ENCODE measurements around the gene RBMS3.

RBMS3 gene

DNA sequence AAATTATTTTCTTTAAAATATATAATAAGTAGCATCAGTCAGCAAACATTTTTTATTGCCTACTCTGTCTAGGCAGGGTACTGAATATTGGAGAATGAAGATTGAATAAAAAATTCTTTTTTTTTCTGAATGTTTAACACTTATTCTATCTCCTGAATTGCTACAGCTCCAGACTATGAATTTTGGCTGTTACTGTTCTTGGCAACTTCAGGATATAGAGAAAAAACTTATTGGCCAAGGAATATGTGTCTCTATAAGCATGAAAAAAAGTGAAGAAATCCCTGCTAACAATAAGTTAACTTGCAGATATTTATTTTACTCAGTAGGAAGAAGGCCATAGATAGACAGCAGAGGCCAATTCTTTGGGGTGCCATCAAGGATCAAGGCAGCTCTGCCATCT, 309.6 kb downstream of the RBMS3 start:
- no peak for DNase-seq

DNA sequence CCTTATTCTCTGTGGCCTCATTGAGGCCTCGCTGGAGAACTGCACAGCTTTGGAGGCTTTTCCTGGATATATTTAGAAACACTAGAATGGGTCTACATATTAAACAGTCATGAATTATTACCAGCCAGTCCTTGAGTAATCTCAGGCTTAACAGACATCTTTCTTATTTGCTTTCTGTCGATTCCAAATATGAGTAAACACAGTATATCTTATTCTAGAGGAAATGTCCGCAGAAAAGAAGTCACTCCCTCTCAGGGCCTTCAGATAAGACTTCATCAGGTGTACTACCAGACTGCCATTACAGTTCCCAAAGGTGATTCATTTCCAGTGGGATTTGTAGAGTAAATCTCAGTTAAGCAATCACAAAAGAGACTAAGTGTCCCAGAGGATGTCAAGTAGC, 310.7 kb downstream of the RBMS3 start:
- DNase-seq, result no peak

DNA sequence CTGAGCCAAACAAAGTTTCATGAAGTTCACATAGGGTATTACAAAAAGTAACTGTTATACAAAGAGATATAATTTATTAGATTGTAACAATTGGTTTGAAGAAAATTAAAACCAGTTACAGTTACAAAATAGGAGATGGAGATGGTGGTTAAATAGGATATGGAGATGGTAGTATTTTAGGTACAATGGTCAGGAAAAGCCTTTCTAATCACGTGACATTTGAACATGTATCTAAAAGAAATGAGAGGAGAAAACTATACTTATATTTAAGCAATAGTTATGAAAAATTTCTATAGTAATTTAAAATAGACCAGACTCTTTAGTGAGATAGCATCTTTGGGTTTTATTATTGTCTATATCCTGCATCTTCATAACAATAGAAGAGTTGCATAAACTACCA, 312.9 kb downstream of the RBMS3 start:
- no peak for DNase-seq

DNA sequence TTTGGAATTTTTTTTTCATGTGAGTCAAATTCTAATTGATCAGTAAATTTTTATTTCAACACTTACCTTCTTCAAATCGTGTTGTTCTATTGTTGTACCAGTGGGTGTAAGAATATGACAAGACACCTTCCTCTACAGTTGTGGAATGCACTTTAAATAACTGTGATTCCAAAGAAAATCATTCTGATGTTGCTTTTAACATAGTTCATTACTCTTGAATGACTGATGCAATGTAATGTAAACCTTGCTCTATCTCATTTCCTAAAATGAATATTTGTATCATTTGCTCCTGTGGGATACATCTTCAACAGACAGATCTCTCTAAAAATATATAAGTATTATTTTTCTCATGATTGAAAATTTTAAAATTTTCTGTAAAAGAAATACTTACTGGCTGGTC, 313.4 kb downstream of the RBMS3 start:
- DNase-seq, result no peak

DNA sequence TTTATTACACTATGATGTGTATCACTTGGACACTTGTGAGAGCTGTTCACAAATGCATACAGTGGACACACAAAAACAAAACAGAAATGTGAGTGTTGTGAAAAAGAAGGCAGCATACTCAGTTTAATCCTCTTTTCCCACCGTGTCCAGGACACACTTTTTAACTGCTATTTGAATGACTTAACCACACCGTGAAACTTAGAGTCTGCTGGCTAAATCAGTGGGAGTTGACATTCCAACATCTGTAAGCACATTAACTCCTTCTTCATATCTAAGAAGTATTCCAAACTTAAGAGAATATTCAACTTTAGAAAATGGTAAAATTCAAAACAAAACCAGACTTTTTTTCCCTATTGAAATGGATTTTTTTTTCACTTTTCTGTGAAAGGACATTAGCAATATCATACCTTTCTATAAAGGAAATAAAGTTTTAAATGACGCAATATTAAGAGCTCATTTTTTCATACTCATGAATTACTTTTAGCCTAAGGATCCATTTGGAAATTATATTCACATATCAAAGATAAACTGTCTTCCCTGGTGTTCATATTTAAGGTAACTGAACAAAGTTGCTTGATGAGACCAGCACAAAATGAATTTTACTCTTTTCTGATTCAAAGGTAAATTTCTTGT, 316.6 kb downstream of the RBMS3 start:
- no peak for DNase-seq

DNA sequence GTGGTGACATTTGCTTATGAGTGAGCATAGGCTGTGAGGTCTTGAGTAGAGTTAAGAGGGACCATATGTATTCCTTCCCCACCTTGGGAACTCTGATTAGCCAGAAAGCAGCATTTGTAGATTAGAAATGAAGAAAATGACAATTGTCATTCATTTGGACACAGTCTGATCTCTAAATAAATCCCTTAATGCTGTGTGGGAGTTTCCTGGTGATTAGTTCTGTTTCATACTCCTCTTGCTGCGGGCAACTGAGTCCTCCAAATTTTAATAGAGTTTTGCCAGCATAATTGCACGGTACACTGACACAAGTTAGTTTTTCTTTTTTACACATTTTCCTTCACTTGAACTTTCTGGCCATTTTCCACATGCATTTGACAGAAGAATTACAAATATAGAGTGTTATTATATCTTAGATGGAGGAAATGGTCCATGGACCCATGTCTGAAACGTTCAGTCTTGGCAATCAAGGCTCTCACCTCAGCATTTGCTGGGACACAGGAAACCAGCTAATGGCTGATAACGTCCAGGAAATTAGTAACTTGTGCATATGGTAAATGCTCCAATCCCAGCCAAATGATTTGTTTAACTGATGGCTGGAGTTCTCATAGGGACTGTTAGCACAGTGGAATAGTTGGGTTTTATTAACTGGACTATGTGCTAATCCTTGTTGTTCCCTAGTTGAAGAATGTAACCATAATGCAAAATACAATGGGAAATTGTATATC, 321.2 kb downstream of the RBMS3 start:
- DNase-seq, result no peak

DNA sequence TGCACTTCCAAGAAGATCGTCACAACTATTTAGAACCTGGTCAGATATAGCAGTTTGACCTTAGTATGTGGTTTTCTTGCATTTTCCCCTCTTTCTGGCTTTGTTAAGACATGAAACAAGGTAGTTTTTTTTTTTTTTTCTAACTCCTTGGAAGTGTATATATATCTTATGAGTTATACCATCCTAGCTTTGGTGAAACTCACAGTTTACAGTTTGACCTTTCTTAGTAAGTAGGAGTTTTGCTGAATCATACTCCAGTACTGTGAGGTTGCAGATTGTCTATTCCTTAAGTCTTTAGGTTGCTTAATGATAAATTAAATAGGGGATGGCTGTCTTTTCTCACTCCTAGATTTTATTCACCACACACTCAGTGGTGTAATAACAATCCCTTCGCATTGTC, 325.0 kb downstream of the RBMS3 start:
- no peak for DNase-seq

DNA sequence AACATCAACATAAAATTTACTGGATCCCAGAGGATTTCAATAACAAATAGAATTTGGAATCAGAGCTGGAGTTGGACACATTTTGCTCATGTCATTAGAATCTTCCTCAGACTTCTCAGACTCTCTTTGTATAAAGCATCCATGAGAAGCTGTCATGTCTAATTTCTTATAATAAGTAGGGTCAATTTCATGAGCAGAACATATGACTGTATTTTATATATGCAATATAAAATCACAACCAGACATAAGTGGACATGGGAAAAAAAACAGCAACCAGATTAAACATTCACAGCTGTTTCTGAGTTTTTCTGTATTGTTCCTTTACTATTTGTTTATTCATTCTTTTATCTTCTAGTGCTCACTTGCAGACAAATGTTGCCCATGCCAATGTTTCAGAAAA, 325.5 kb downstream of the RBMS3 start:
- DNase-seq, result no peak

DNA sequence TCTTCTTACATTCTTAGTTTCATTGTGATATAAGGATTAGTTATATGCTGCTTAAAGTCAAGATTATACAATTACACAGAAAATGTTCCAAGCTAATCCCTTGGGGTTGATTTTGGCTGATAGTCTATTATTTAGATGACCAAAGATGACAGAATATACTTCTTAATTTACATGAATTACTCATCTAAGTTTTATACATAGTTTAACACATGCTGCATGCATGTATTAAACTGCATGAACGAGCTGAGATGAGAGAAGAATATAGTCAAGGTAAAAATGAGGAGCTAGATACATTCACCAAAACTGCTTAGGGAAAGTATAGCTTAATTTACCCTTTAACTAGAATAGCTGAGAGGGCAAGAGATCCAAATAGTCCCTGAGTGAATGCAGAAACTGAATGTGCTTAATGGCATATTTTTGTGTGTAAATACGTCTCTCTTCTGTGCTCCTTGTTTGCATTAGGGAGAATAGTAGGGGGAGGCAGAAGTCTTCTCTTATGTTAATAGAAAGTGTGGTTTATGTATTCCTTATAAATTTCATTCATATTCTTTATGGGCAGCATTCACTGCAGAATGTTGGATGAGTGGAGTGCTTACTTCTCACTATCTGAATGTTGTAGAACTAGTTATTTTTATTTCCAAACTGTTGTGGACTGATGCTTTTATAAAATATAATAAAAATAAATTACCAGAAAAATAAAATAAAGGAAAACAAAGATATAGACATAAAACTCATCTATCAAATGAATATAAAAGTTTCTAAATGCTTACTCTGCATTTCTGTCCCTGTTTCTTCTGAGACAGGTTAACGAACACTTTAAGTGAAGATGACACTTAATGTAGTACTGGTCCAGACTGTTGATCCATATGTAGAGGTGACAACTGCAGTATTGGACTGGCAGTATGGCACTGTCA, 327.8 kb downstream of the RBMS3 start:
- DNase-seq, result no peak

DNA sequence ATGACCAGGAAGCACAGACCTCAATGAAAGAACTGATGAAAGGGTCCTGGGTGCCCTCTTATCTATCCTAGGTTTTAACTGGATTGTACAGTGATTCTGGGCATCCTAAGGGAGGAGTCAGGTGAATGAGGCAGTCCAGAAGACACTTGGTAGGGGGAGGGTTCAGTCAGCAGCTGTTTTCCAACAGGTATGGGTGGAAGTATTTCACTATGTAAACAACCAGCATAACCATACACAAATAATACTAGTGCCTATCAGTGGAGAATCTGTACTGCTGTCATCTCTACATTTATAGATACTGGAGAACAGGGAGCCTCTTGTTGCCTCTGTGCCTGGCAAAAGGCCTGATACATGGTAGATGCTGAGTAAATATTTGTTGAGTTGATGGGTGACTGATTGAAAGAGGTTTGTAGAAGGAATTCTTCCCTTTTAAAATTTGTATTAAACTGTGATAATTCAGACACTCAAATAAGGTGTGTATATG, 328.5 kb downstream of the RBMS3 start:
- DNase-seq, result no peak

DNA sequence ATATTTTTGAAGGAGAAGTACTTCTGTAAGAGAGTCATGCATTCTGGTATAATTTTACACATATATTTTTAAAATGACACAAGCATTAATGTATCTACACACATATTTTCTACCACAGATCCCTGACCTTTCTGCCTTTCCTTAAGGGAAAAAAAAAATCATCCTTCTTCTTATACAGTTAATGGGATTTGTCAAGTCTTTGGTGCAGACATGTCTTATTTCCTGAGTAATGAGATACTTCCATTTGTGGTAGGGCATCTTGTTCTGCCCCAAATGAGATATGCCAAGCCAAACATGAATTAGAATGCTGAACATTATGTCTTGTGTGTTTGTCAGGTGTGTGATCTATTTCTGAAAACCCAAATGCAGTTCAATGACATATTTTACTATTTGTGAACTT, 329.9 kb downstream of the RBMS3 start:
- DNase-seq, result no peak

DNA sequence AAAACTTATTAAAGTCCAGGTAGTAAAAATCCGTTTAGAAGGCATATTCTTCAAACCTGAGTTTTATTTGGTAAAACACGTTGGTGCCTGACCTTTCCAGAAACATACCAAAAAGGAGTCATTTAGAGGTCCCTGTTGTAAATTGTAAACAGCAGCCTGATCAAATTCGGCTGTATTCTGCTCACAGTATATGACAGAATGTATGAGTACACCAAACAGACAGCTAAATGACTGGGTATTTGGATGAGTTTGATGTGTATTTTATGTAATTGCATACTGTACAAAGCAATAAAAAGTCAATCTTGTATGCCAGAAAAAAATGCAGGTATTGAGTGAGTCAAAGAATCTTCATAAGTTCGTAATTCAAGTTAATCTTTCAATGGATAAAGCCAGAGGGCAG, 330.4 kb downstream of the RBMS3 start:
- DNase-seq, result no peak

DNA sequence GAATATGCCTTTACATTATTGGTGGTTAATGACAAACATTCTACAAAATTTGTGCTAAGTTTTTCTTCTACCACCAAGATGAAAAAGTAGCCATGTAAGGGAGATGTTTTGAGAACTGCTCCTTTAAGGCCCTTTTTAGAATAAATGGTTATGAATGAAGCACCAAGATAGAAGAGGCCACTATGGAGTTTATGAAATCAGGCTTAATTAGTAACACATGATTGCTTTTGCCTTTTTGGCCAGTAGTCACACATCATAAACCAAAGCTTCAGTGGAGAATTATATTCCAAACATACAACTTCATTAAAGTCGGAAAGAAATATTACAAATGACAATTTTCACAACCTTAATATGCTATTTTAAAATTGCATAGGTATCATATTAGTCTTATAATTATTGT, 331.7 kb downstream of the RBMS3 start:
- DNase-seq, result no peak

DNA sequence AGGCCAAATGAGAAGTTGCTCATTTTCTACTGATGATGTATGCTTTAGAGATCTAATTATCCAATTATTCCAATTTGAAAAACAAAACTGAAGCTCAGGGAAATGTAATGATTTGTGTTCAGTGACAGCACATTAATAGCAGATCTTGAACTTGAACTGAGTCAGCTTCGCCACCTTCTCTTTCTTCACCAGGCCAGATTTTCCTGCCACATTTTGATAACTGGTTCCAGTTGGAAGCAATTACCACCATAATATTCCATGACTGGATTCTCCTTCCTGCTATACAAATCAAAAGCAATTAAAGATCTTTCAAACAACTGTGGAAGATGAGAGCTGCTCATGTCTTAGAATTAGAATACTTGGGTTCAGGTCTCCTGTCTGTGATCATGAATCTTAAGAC, 334.1 kb downstream of the RBMS3 start:
- DNase-seq, result no peak

DNA sequence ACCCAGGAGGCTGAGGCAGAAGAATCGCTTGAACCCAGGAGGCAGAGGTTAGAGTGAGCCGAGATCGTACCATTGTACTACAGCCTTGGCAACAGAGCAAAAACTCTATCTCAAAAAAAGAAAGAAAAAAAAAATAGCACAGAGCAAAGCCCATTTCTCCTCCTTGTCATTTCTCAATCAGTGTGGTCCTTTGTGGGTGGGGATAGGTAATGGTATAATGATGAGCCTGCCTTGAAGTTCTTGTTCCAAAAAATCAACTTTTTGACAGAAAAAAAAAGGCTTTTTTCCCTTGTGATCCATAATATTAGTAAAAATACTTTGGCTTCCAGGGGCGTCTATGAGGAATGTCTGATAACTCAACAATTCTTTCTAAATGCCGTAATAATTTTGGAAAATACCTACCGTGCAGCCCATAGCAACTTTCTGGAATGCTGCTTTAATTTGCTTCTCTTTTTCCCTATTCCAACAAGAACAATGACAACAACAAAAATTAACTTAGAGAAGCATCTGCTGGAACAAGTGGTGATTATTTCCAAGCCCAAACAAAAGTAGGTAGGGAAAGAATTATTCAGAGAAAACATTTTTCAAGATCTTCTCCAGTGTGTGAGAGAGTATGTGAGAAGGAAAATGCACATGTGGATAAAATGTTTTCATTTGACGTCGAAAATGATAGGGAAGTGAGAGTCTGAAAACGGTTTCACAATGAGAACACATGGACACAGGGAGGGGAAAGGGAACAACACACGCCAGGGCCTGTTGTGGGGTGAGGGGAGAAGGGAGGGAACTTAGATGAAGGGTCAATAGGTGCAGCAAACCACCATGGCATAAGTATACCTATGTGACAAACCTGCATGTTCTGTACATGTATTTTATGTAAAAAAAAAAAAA, 337.8 kb downstream of the RBMS3 start:
- no peak for DNase-seq

DNA sequence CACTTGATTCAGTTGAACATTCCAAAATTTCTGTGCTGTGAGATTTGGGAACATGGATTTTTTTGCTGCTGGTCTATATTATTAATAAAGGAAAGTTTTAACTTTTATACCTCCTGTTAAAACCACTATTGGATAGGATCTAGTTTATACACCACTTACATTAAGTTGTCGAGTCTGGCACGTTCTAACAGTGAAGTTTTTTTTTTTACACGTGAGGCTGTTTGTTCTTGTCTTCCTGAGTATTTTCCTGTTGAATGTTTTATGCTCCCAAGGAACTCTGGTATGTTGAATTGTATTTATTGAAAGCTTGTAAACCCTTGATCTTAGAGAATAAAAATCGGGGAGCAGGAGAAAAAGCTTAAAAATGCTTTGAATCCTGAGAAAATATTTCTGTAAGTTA, 338.8 kb downstream of the RBMS3 start:
- no peak for DNase-seq

DNA sequence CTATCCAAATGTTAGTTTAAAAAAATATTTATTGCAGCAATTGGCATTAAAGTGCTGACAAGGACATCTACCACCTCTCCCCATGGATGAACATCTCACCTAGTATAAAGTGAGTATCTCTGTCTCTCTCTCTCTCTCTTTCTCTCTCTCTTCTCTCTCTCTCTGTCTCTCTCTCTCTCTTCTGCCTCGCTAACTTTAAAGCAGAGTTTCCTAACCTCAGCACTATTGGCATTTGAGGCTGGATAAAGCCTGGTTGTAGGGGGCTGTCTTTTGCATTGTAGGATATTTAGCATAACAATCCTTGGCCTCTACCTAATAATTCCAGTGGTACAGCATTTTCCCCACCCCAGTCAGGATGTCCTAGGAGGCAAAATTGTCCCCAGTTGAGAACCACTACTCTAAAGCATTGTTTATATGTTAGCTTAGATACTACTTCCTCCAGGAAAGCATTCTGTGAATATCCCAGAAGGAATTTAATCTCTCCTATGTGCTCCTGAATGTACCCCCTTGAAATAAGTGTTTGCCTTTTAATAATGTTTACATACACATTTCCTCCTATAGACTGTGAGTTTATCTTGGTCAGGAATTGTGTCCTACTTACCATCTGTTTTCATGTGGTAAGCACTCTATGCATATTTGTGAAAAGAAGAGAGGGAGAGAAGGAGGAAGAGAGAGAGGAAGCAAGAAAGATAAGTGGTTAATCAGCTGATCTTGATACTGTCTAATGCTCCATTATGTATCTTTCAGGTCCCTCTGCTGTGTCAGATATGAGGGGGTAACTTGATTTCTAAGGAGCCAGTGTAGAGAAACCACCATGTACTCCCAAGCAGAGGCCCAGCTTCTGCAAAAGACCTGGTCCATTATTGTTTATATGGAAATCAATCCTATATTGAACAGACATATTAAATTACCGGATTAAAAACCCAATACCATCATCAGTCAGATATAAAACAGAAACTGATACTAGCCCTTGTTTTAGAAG, 346.6 kb downstream of the RBMS3 start:
- DNase-seq, result no peak

DNA sequence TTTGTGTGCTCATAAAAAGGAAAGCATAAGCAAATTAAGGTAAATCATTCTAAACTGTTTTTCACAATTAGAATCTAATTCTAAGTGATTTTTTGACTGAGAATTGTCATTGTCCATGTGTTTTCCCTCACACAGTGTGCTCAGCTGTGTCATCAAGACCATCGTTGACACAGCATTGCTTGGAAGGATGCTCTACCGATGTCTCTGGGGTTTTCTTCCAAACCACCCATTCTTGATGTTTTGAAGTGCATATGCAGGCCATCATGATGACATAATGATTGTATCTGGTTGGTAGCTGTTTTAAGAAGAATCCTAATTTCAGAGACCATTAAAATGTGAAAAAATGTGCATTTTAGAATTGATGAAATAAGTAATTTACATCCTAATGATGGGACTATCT, 347.9 kb downstream of the RBMS3 start:
- DNase-seq, result no peak

DNA sequence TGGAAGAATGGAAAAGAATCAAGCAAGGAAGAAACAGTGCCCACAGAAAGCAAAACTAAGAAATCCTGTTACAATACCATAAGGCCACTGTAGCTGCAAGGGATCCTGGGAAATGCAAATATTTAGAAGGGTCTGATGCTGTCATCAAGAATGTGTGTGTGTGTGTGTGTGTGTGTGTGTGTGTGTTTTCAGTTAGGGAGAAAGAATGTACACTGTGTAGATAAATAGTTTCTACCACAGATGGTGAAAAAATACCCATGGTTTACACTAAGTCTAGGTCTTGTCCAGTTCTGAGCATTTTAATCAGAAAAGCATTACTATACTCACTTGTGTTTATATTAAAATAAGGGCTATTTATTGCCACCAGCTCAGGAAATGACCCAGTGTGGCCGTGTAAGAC, 355.0 kb downstream of the RBMS3 start:
- no peak for DNase-seq

DNA sequence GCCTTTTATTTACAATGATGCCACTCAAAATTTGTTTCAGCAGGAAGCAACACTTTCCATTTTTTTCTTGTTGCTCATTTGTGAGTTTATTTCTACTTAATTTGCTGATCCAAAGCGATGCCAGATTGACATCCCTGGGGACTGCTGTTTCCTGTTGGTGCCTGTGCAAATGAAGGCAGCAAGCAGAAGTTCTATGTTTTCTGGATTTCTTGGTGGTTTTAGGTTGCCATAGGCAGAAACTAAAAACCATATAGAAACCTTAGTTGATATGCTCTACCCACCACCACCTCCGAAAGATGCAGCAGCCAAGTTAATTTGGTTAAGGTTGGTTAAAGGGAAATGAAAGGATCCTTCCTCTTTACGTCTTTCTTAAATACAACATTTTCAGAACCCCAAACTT, 356.2 kb downstream of the RBMS3 start:
- DNase-seq, result no peak

DNA sequence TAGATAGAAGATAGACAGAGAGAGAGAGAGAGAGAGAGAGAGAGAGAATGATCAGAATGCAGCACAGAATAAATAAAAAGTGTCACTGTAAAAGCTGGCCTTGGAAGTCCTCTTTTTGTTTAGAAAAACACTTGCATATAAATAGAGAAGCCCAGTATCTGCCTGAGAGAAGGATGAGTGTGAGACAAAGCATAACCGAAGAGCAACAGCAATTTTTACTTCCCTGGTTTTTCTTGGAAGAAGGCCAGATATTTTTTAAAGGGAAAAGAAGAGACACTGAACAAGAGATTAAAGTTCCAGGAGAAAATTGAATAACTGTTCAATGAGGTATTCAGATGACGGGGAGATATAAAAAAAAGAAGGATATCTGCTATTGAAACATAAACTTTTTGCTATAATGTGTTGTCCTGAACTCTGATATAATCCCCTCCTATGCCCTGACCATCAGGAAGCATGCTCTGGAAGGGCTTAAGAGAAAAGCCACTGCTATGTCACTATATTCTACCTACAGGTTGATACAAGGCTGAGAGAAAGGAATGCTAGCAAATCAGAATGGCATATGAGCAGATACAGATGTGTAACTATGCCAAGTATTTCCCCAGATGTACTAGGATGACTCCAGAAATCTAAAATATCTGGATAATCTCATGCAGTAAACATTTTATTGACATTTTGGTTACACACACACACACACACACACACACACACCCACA, 358.9 kb downstream of the RBMS3 start:
- DNase-seq, result no peak

Data from NCI-H446 treated with DMSO at 0.1 percent for 48 hours (cell line).